Measurements from ENCODE around the gene C1QTNF8.
A peak's percentile ranks its signal among the peaks of the same experiment; 100 is the strongest.

Gene C1QTNF8

DNA sequence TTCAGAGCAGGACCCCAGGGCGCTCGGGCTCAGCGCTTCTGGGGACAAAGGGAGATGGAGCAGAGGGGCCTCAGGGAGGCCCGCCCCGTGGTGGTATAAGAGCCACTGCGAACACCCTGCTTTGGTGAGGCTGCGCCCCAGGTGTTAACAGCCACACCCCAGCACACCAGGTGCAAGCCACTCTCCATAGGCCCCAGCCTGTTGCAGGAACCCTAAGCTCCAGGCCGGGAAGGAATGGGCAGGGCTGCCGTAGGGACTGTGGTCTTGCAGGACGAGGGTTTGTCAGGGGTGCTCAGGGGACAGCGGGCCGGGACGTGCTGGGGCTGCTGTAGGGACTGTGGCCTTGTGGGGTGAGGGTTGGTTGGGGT lies 40.5 kb downstream of the C1QTNF8 start:
- POLR2A ChIA-PET = no interaction called here
- 78% methylated on average over 12 of the region's 13 CpGs for WGBS (ENCODE audit: insufficient coverage)

DNA sequence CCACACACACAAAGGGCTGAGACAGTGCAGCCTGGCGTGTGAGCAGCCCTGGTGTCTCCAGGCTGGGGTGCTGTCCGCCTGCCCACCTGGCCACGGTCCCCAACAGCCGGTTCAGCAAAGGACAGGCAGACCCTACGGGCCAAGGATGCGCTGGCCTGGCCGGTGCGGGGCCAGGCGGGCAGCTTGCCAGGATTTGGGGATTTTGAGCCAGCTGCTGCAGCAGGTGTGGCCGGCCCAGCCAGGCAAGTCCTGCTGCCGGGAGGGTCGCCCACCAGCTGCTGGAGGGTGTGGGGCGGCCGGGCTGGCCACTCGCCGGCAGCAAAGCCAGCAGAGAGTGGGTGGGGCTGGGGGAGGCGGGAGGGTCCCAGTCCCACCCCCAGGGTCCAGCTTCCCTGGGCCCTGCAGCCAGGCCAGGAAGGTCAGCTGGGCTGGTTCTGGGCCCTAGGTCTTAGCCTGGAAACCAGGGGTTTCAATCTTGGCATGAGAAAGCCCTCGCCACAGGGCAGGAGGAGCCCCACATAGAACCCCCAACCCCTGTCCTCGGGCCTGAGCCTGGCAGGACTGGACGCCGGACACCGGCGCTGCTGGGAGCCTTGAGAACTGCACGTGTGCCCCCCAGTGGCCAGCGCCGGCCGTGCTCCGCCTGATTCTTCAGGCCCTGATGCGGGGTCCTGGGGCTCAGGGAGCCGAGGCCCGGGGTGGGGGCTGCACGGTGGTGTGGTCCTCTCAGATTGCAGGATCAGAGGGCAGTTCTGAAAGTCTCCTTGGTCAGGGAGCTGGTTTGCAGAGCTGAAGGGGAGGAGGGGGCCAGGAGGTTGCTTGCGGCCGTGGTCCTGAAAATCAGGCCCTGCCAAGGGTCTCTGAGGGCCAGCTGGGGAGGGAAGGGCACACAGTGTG lies 41.1 kb downstream of the C1QTNF8 start:
- ChIA-PET POLR2A (no interaction called here), CTCF (interaction anchor here (0.7 to 2.6 kb wide), 8 partner anchors 10 to 364 kb away, joined by 3 to 11 read pairs (median 4); partner anchors contain the start of gene WDR24)
- no peaks in the 10 kb centered on the region for H3K36me3 ChIP-seq (ENCODE audit: control insufficient read depth in 4 of 4, insufficient read depth in 4 of 4, low read length in 3 of 4)
- DNase-seq = peak in 2 of 3 donors; percentile 13 to 23
- H3K4me1 ChIP-seq (ENCODE audit: control extremely low read depth in 1 of 4, control insufficient read depth in 4 of 4, insufficient read depth in 4 of 4, low read length in 3 of 4) = no peaks in the 10 kb centered on the region
- H3K27me3 ChIP-seq (replicated peaks in 2 of 5; ENCODE audit: control insufficient read depth in 4 of 5, insufficient read depth in 5 of 5, low read length in 4 of 5) = peaks cover 0 to 32% (median 6%) of the 10 kb centered on the region in 5 experiments
- H3K27ac ChIP-seq (ENCODE audit: insufficient read depth in 1 of 2, low read depth in 1 of 2, low read length in 2 of 2, poor library complexity in 1 of 2, severe bottlenecking in 2 of 2) = no peak overlapping the region
- no peak overlapping the region for H3K4me3 ChIP-seq (ENCODE audit: control insufficient read depth in 1 of 7, extremely low read depth in 1 of 7, insufficient read depth in 4 of 7, low read depth in 2 of 7, low read length in 6 of 7)
- WGBS (ENCODE audit: insufficient coverage) = 33% methylated on average over 25 of the region's 34 CpGs
- H3K9me3 ChIP-seq (ENCODE audit: control extremely low read depth in 1 of 5, control insufficient read depth in 4 of 5, insufficient read depth in 2 of 5, low read depth in 1 of 5, low read length in 4 of 5) = peaks cover 0 to 15% (median 7%) of the 10 kb centered on the region in 5 experiments

More for the DNA sequence above, 40.5 kb downstream of the C1QTNF8 start:
- H3K27ac ChIP-seq (ENCODE audit: insufficient read depth in 1 of 2, low read depth in 1 of 2, low read length in 2 of 2, poor library complexity in 1 of 2, severe bottlenecking in 2 of 2) = no peak overlapping the region
- no peak overlapping the region for H3K4me3 ChIP-seq (ENCODE audit: control insufficient read depth in 1 of 7, extremely low read depth in 1 of 7, insufficient read depth in 4 of 7, low read depth in 2 of 7, low read length in 6 of 7)
- no peaks in the 10 kb centered on the region for H3K4me1 ChIP-seq (ENCODE audit: control extremely low read depth in 1 of 4, control insufficient read depth in 4 of 4, insufficient read depth in 4 of 4, low read length in 3 of 4)
- peaks cover 0 to 15% (median 7%) of the 10 kb centered on the region in 5 experiments for H3K9me3 ChIP-seq (ENCODE audit: control extremely low read depth in 1 of 5, control insufficient read depth in 4 of 5, insufficient read depth in 2 of 5, low read depth in 1 of 5, low read length in 4 of 5)
- H3K27me3 ChIP-seq (replicated peaks in 2 of 5; ENCODE audit: control insufficient read depth in 4 of 5, insufficient read depth in 5 of 5, low read length in 4 of 5) = peaks cover 0 to 32% (median 6%) of the 10 kb centered on the region in 5 experiments
- no peak for DNase-seq
- H3K36me3 ChIP-seq (ENCODE audit: control insufficient read depth in 4 of 4, insufficient read depth in 4 of 4, low read length in 3 of 4) = no peaks in the 10 kb centered on the region
- CTCF ChIA-PET = interaction anchor here (0.7 to 2.6 kb wide), 8 partner anchors 10 to 365 kb away, joined by 3 to 11 read pairs (median 4); partner anchors contain the start of gene WDR24

DNA sequence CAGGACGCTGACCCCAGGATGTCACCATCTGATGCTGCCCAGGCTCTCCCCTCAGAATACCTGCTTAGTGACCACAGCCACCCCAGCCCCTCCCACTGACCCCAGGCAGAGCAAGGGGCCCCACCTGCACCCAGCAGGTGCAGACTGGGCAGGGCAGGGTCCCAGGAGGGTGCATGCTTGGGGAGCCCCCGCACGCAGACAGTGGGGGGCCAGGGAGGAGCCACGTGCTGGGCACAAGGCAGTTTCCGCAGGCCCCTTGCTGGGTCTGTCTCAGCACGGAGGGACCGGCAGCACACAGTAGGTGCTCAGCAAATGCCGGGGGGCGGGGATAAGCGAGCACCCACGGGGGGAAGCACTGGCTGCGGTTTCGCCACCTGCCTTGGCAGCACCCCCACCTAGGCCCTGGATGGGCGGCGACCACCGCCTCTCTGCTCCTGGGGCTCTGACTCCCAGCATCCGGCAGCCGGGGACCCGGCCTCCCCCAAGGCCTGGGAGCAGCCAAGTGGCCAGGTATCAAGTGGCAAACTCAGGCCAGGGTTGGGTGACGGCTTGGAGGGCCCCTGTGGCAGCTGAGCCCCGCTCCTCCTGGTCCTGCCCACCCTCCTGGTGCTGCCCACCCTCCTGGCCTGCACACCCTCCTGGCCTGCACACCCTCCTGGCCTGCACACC lies 42.2 kb downstream of the C1QTNF8 start:
- H3K27me3 ChIP-seq (replicated peaks in 2 of 5; ENCODE audit: control insufficient read depth in 4 of 5, insufficient read depth in 5 of 5, low read length in 4 of 5) = peaks cover 0 to 41% (median 6%) of the 10 kb centered on the region in 5 experiments
- peaks cover 0 to 12% (median 2%) of the 10 kb centered on the region in 5 experiments for H3K9me3 ChIP-seq (ENCODE audit: control extremely low read depth in 1 of 5, control insufficient read depth in 4 of 5, insufficient read depth in 2 of 5, low read depth in 1 of 5, low read length in 4 of 5)
- ChIA-PET CTCF (interaction anchor here (2.6 kb wide), 1 partner anchor 243 kb away, joined by 11 read pairs; no protein-coding TSS in a partner anchor), POLR2A (no interaction called here)
- no peak overlapping the region for H3K27ac ChIP-seq (ENCODE audit: insufficient read depth in 1 of 2, low read depth in 1 of 2, low read length in 2 of 2, poor library complexity in 1 of 2, severe bottlenecking in 2 of 2)
- no peak for DNase-seq
- whole genome bisulfite sequencing (ENCODE audit: insufficient coverage) = 92% methylated on average over 16 of the region's 21 CpGs
- no peaks in the 10 kb centered on the region for H3K36me3 ChIP-seq (ENCODE audit: control insufficient read depth in 4 of 4, insufficient read depth in 4 of 4, low read length in 3 of 4)
- no peak overlapping the region for H3K4me3 ChIP-seq (ENCODE audit: control insufficient read depth in 1 of 7, extremely low read depth in 1 of 7, insufficient read depth in 4 of 7, low read depth in 2 of 7, low read length in 6 of 7)
- H3K4me1 ChIP-seq (ENCODE audit: control extremely low read depth in 1 of 4, control insufficient read depth in 4 of 4, insufficient read depth in 4 of 4, low read length in 3 of 4) = no peaks in the 10 kb centered on the region

DNA sequence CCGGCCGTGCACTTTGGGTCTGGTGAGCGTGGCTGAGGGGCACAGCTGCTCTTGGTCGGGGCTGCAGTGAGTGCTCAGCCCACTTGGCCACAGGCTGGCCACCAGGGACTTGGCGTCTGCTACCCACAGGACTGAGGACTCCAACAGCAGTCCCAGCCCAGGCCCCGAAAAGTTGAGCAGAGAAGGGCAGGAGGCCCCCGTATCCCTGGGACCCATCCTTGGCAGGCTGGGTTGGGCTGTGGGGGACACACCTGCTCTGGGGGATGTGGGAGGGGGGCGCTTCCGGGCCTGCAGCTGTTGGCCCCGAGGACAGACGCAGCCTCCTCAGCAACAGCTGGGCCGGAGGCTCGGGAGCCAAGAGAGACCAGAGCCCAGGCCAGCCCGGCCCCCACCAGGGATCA lies 42.9 kb downstream of the C1QTNF8 start:
- Histone ChIP-seq H3K9me3 (ENCODE audit: control extremely low read depth in 1 of 5, control insufficient read depth in 4 of 5, insufficient read depth in 2 of 5, low read depth in 1 of 5, low read length in 4 of 5) (peaks cover 0 to 12% (median 2%) of the 10 kb centered on the region in 5 experiments), H3K36me3 (ENCODE audit: control insufficient read depth in 4 of 4, insufficient read depth in 4 of 4, low read length in 3 of 4) (no peaks in the 10 kb centered on the region), H3K4me1 (ENCODE audit: control extremely low read depth in 1 of 4, control insufficient read depth in 4 of 4, insufficient read depth in 4 of 4, low read length in 3 of 4) (peaks cover 0 to 2% (median 0%) of the 10 kb centered on the region in 4 experiments), H3K27me3 (replicated peaks in 2 of 5; ENCODE audit: control insufficient read depth in 4 of 5, insufficient read depth in 5 of 5, low read length in 4 of 5) (peaks cover 0 to 44% (median 8%) of the 10 kb centered on the region in 5 experiments), H3K4me3 (ENCODE audit: control insufficient read depth in 1 of 7, extremely low read depth in 1 of 7, insufficient read depth in 4 of 7, low read depth in 2 of 7, low read length in 6 of 7) (no peak overlapping the region), H3K27ac (ENCODE audit: insufficient read depth in 1 of 2, low read depth in 1 of 2, low read length in 2 of 2, poor library complexity in 1 of 2, severe bottlenecking in 2 of 2) (no peak overlapping the region)
- ChIA-PET POLR2A (no interaction called here), CTCF (no interaction called here)
- 92% methylated on average over 11 of the region's 14 CpGs for WGBS (ENCODE audit: insufficient coverage)
- no peak for DNase-seq

DNA sequence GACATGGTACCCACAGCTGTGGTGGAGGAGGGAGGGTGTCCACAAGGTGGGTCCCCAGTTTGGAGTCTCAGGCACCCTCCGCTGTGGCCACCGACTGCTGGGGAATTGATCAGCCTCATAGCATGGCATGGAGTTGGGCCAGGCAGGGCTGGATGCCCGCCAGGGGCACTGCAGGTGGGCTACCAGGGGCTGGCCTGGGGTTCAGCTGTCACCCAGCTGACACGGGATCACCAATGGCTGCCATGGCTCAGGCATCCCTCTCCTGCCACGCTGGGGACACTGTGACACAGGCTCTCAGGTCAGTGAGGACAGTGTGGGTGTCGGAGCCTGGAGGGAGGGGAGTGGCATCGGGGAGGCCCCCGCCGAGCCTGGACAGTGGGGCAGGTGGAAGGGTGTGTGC lies 43.3 kb downstream of the C1QTNF8 start:
- POLR2A ChIA-PET = no interaction called here
- Histone ChIP-seq H3K27ac (ENCODE audit: insufficient read depth in 1 of 2, low read depth in 1 of 2, low read length in 2 of 2, poor library complexity in 1 of 2, severe bottlenecking in 2 of 2) (no peak overlapping the region), H3K27me3 (replicated peaks in 2 of 5; ENCODE audit: control insufficient read depth in 4 of 5, insufficient read depth in 5 of 5, low read length in 4 of 5) (peaks cover 0 to 46% (median 8%) of the 10 kb centered on the region in 5 experiments), H3K4me3 (ENCODE audit: control insufficient read depth in 1 of 7, extremely low read depth in 1 of 7, insufficient read depth in 4 of 7, low read depth in 2 of 7, low read length in 6 of 7) (no peak overlapping the region), H3K36me3 (ENCODE audit: control insufficient read depth in 4 of 4, insufficient read depth in 4 of 4, low read length in 3 of 4) (no peaks in the 10 kb centered on the region), H3K4me1 (ENCODE audit: control extremely low read depth in 1 of 4, control insufficient read depth in 4 of 4, insufficient read depth in 4 of 4, low read length in 3 of 4) (peaks cover 0 to 2% (median 0%) of the 10 kb centered on the region in 4 experiments), H3K9me3 (ENCODE audit: control extremely low read depth in 1 of 5, control insufficient read depth in 4 of 5, insufficient read depth in 2 of 5, low read depth in 1 of 5, low read length in 4 of 5) (peaks cover 0 to 12% (median 2%) of the 10 kb centered on the region in 5 experiments)
- no peak for DNase-seq
- CTCF ChIA-PET = no interaction called here
- WGBS (ENCODE audit: insufficient coverage) = 95% methylated on average over 8 of the region's 9 CpGs

DNA sequence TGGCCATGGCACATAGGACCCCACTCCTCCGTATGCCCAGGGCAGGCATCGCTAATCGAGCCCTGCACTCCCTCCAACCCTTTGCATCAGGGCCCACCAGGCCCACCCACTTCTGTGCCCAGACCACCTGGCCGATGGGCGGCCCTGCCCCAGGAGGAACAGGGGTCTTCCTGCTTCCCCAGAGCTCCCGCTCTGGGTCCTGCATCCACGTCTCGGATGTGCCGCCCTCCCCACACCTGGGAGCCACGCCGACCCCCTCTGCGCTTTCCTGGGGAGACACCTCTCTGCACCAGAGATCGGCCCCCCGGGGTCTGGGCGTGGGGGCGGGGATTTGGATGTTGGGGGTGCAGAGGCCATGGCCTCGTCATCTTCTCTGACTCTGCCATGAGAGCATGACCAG lies 44.6 kb downstream of the C1QTNF8 start:
- H3K9me3 ChIP-seq (ENCODE audit: control extremely low read depth in 1 of 5, control insufficient read depth in 4 of 5, insufficient read depth in 2 of 5, low read depth in 1 of 5, low read length in 4 of 5) = peaks cover 0 to 12% (median 0%) of the 10 kb centered on the region in 5 experiments
- peaks cover 0 to 46% (median 8%) of the 10 kb centered on the region in 5 experiments for H3K27me3 ChIP-seq (replicated peaks in 2 of 5; ENCODE audit: control insufficient read depth in 4 of 5, insufficient read depth in 5 of 5, low read length in 4 of 5)
- peaks cover 0 to 2% (median 0%) of the 10 kb centered on the region in 4 experiments for H3K4me1 ChIP-seq (ENCODE audit: control extremely low read depth in 1 of 4, control insufficient read depth in 4 of 4, insufficient read depth in 4 of 4, low read length in 3 of 4)
- no peak overlapping the region for H3K27ac ChIP-seq (ENCODE audit: insufficient read depth in 1 of 2, low read depth in 1 of 2, low read length in 2 of 2, poor library complexity in 1 of 2, severe bottlenecking in 2 of 2)
- H3K36me3 ChIP-seq (ENCODE audit: control insufficient read depth in 4 of 4, insufficient read depth in 4 of 4, low read length in 3 of 4) = no peaks in the 10 kb centered on the region
- WGBS (ENCODE audit: insufficient coverage) = 93% methylated on average over 11 of the region's 17 CpGs
- DNase-seq = no peak
- no peak overlapping the region for H3K4me3 ChIP-seq (ENCODE audit: control insufficient read depth in 1 of 7, extremely low read depth in 1 of 7, insufficient read depth in 4 of 7, low read depth in 2 of 7, low read length in 6 of 7)
- CTCF ChIA-PET = no interaction called here
- POLR2A ChIA-PET = no interaction called here
